Activated naive CD8-positive, alpha-beta T cell treated with anti-CD3 and anti-CD28 coated beads, Interleukin-2, amount 10 ng/mL, durations not matched to agents 7 days and 5 days (primary cell): ENCODE results near the gene EHBP1. TPM values are rescaled to one million over a fixed set of nuclear protein-coding genes. Genes with fewer than 3 reads are reported as not detected.

Source experiments
- ATAC-seq: fragments of 150-1000 bp; cut with Tn5 transposase; one replicate; pipeline ENCODE4 v1.10.0; 2021; ENCODE audit warnings: low read depth, moderate library complexity
- POLR2A ChIA-PET: fragments of 350-600 bp; sonication (Branson Sonifier 250); formaldehyde crosslinking; loops from one replicate; lab custom pipeline; 2021; ENCODE audit warnings: antibody characterized with exemption; lab: Charles Lee
- DNase-seq: peaks from one replicate; pipeline ENCODE4 v3.0.0; 2021
- H3K27ac Mint-ChIP-seq: one replicate; pipeline ENCODE4 v1.8.0; 2022; ENCODE audit warnings: mild to moderate bottlenecking, mixed read lengths
- H3K27me3 Mint-ChIP-seq: one replicate; pipeline ENCODE4 v1.8.0; 2022; ENCODE audit warnings: mild to moderate bottlenecking, moderate library complexity, mixed read lengths
- H3K36me3 Mint-ChIP-seq: one replicate; pipeline ENCODE4 v1.8.0; 2021; ENCODE audit warnings: mild to moderate bottlenecking, mixed read lengths
- H3K4me1 Mint-ChIP-seq: one replicate; pipeline ENCODE4 v1.8.0; 2021; ENCODE audit warnings: mixed read lengths
- H3K4me3 Mint-ChIP-seq: one replicate; pipeline ENCODE4 v1.8.0; 2022; ENCODE audit warnings: mild to moderate bottlenecking, moderate library complexity, mixed read lengths
- H3K9me3 Mint-ChIP-seq: one replicate; pipeline ENCODE4 v1.8.0; 2021; ENCODE audit warnings: mixed read lengths
- total RNA-seq, 2 experiments: library from RNA; stranded (reverse); gene quantifications; one replicate each; pipeline ENCODE4 v1.2.3, GENCODE V29; 2021

The EHBP1 gene
- total RNA-seq, 2 experiments from 2014 or later: 25.2 to 27.2 TPM

DNA sequence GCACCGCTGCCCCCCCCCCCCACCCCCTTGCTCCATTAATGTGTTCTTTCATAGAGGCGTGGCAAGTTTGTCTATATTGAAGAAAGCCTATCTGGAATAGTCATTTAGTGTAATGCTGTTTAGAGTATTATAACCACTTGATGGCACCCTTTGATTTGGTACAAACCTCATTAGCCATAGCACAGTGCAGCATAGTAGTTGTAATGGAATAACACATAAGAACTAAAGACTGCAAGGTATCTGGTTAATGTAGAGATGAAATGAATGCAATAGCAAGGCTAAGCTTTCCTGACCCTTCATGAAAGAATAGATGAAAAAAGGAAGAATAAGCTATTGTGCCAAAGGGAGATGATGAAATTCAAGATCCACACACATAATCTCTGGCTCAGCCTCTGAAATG lies 81.9 kb downstream of the EHBP1 start:
- no peaks in the 10 kb centered on the region for H3K27me3 Mint-ChIP-seq
- H3K27ac Mint-ChIP-seq: no peak overlapping the region
- H3K36me3 Mint-ChIP-seq: peaks cover 7% of the 10 kb centered on the region
- H3K9me3 Mint-ChIP-seq: peaks cover 7% of the 10 kb centered on the region
- POLR2A ChIA-PET: no interaction called here
- peaks cover 7% of the 10 kb centered on the region for H3K4me1 Mint-ChIP-seq
- DNase-seq (no peak), ATAC-seq (peak; percentile 70)
- no peak overlapping the region for H3K4me3 Mint-ChIP-seq

DNA sequence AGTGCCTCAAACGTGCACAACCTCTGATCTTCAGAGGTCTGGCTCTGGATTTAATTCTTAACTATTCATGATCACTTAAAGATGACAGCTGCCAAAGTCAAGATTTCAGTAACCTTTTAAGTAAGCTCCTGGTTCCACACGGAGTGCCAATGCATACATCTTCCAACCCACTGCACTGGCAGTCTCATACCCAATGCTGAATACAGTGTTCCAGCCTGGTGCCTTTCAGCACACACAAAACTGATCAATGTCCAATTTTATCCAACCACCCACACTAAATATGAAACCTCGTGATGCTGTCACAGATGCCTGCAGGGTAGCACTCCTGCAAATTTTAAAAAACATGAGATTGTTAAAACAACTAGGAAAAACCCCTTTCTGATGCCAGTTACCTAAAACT lies 84.0 kb downstream of the EHBP1 start:
- peaks cover 7% of the 10 kb centered on the region for H3K4me1 Mint-ChIP-seq
- no peak overlapping the region for H3K27ac Mint-ChIP-seq
- POLR2A ChIA-PET: no interaction called here
- no peak overlapping the region for H3K4me3 Mint-ChIP-seq
- H3K36me3 Mint-ChIP-seq: no peaks in the 10 kb centered on the region
- H3K27me3 Mint-ChIP-seq: no peaks in the 10 kb centered on the region
- DNase-seq (no peak), ATAC-seq (no peak)
- no peaks in the 10 kb centered on the region for H3K9me3 Mint-ChIP-seq

DNA sequence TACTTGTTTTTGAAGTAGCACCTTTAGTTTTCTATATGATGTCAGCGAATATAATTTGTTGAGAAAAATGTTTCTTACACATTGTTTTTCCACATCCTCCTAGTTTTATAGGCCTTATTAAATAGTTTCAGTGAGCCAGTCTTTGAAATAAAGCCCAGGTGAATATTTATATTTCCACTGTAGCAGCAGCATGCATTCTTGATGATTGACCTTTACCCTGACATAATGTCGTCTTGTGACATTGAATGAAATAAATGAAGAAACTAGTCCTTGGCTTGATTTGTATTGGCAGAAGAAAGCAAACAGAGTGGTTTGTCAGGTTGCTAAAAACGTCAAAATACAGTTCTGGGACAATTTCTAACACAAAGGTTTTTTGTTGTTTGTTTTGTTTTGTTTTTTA lies 84.4 kb downstream of the EHBP1 start:
- DNase-seq (no peak), ATAC-seq (no peak)
- H3K4me1 Mint-ChIP-seq: peaks cover 7% of the 10 kb centered on the region
- no peaks in the 10 kb centered on the region for H3K27me3 Mint-ChIP-seq
- H3K9me3 Mint-ChIP-seq: no peaks in the 10 kb centered on the region
- H3K27ac Mint-ChIP-seq: no peak overlapping the region
- no peaks in the 10 kb centered on the region for H3K36me3 Mint-ChIP-seq
- H3K4me3 Mint-ChIP-seq: no peak overlapping the region
- POLR2A ChIA-PET: no interaction called here

DNA sequence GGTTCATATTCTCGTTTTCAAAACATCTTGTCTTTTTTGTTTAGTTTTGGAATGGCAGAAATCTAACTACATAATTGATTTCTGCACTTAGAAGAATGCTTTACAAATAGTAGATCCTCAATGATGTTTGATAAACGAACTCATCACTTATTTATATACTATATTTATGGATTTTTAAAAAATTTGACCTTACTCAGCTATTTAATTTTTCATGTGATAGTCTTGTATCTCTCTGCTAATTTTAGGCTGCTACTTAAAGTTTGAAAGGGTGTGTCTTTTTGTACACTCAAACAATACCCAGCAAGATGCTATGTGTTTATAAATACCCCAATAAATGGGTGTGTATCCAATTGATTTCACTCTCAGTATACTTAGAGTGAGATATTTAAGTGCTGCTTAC lies 86.9 kb downstream of the EHBP1 start:
- no peaks in the 10 kb centered on the region for H3K36me3 Mint-ChIP-seq
- no peak overlapping the region for H3K27ac Mint-ChIP-seq
- no peaks in the 10 kb centered on the region for H3K9me3 Mint-ChIP-seq
- ATAC-seq (no peak), DNase-seq (no peak)
- no peaks in the 10 kb centered on the region for H3K27me3 Mint-ChIP-seq
- no peak overlapping the region for H3K4me3 Mint-ChIP-seq
- POLR2A ChIA-PET: no interaction called here
- no peaks in the 10 kb centered on the region for H3K4me1 Mint-ChIP-seq

DNA sequence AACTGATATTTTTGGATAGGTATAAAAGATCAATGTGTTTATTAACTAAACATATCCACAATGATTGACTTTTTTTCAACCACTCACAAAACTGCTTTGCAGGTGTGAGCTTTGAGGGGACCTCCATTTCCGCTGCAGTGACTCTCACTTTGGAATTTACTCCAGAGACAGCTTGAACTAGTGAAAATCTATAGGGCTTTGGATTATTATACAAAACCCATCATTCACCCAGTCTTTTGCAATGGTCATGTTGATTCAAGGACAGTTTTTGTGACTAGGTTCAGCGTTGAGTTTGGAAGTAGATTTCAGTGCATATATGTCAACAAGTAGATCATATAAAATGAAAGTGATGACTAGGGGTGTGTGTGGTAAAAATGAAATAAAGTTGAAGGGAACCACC lies 87.7 kb downstream of the EHBP1 start:
- ATAC-seq (no peak), DNase-seq (no peak)
- no peaks in the 10 kb centered on the region for H3K27me3 Mint-ChIP-seq
- H3K36me3 Mint-ChIP-seq: no peaks in the 10 kb centered on the region
- no peak overlapping the region for H3K27ac Mint-ChIP-seq
- POLR2A ChIA-PET: no interaction called here
- H3K4me1 Mint-ChIP-seq: no peaks in the 10 kb centered on the region
- no peak overlapping the region for H3K4me3 Mint-ChIP-seq
- H3K9me3 Mint-ChIP-seq: peaks cover 2% of the 10 kb centered on the region

DNA sequence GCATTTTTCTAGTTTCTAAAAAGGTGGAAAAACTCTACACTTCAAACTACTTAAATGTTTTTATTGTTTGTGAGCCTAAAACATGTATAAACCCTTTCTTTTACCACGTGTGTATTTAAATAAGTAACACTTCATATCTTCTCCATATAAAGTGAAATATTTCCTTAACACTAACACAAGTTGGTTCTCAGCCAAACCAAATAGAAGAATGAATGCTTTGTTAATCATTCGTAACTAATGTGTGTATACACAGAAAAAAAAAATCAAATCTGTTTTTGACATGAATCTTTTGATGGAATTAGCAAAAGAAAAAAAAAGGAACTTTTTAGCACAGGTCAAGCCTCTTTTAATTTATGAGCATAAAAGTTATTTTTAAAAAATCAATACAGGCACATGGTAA lies 89.3 kb downstream of the EHBP1 start:
- no peak overlapping the region for H3K27ac Mint-ChIP-seq
- no peak for DNase-seq
- ATAC-seq: no peak
- POLR2A ChIA-PET: no interaction called here
- no peak overlapping the region for H3K4me3 Mint-ChIP-seq
- peaks cover 2% of the 10 kb centered on the region for H3K4me1 Mint-ChIP-seq
- H3K36me3 Mint-ChIP-seq: no peaks in the 10 kb centered on the region
- no peaks in the 10 kb centered on the region for H3K27me3 Mint-ChIP-seq
- peaks cover 2% of the 10 kb centered on the region for H3K9me3 Mint-ChIP-seq

DNA sequence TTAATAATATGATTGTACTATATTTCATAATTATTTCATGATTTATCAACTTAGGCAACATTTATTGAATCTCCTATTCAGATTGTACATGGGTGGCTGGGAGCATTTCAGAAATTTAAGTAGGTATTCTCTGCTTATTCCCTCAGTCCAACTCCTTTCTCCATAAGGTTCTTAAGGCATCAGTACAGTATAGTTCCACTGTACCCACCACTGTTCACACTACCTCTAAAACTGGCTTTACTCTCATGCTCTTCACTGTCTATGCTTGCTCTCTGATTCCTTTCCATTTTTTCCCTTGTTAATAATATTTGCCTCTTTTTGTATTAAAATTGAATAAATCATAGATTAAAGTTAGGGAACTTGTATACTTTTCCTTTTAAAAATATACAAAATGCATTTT lies 89.8 kb downstream of the EHBP1 start:
- H3K4me1 Mint-ChIP-seq: peaks cover 6% of the 10 kb centered on the region
- no peak overlapping the region for H3K4me3 Mint-ChIP-seq
- no peaks in the 10 kb centered on the region for H3K27me3 Mint-ChIP-seq
- no peak overlapping the region for H3K27ac Mint-ChIP-seq
- no peak for ATAC-seq
- no peak for DNase-seq
- peaks cover 2% of the 10 kb centered on the region for H3K9me3 Mint-ChIP-seq
- H3K36me3 Mint-ChIP-seq: no peaks in the 10 kb centered on the region
- POLR2A ChIA-PET: no interaction called here

DNA sequence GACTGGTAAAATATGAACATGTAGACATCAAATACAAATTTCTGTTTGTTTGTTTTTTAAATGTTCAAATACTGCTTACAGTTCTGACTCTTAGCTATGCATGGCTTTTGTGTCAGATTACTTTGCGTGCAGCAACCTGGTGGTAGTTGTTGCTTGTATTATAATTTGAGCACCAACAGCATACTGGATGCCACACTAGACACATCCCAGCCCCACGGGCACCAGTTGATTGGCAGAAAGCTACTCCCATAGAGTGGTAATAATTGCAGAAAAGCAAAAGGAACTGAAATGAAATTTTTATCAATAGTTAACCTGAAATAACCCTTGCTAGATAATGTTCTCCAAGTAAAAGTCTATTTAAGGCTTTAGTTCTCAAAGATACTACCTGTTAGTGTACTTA lies 91.6 kb downstream of the EHBP1 start:
- DNase-seq: no peak
- Mint-ChIP-seq H3K4me3 (no peak overlapping the region), H3K27me3 (no peaks in the 10 kb centered on the region), H3K9me3 (peaks cover 2% of the 10 kb centered on the region), H3K27ac (no peak overlapping the region), H3K4me1 (peaks cover 19% of the 10 kb centered on the region), H3K36me3 (no peaks in the 10 kb centered on the region)
- no peak for ATAC-seq
- POLR2A ChIA-PET: no interaction called here

DNA sequence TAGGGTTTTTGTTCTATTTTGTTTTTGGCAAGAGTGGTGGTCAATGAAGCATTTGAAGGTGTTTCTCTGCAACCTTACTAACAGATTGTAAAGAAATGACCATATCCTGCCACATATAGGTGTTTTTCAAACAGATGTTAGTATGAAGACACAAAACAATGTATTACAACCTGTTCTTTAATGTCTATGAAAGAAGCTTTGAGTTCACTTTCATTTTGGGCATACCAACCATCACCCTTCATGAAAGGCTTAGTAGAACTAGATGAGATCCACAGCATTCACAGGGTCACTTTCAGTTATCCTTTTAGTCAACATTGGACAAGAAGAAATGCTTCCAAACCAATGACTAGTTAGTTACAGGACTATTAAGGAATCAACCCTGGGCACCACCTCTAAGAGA lies 95.1 kb downstream of the EHBP1 start:
- H3K36me3 Mint-ChIP-seq: no peaks in the 10 kb centered on the region
- H3K27me3 Mint-ChIP-seq: no peaks in the 10 kb centered on the region
- DNase-seq (no peak), ATAC-seq (peak; percentile 33)
- peaks cover 20% of the 10 kb centered on the region for H3K4me1 Mint-ChIP-seq
- H3K9me3 Mint-ChIP-seq: peaks cover 2% of the 10 kb centered on the region
- H3K27ac Mint-ChIP-seq: no peak overlapping the region
- POLR2A ChIA-PET: interaction anchor here (0.6 to 0.7 kb wide), 2 partner anchors 12 to 95 kb away, joined by 4 read pairs; partner anchors contain the start of gene EHBP1
- H3K4me3 Mint-ChIP-seq: peak overlapping the region; percentile 12

DNA sequence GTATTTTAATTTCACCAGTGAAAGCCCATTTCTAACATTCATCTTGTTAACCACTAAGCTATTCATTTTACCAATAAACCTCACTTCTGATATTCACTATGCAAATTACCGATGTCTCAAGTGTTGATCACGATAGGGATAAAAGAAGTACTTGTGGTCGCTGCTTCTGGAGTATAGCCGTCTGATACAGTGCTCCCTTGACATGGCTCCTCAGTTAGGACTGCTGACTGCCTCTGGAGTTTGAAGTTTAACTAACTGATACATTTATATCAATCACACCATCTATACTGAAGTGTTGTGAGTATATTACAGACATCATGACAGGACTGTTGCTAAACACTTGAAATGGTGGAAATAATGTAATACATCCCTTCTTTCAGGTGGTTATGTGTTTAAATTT lies 95.6 kb downstream of the EHBP1 start:
- peaks cover under 1% of the 10 kb centered on the region for H3K36me3 Mint-ChIP-seq
- DNase-seq (no peak), ATAC-seq (no peak)
- H3K4me1 Mint-ChIP-seq: peaks cover 20% of the 10 kb centered on the region
- H3K4me3 Mint-ChIP-seq: peak overlapping the region; percentile 31
- H3K27ac Mint-ChIP-seq: no peak overlapping the region
- POLR2A ChIA-PET: no interaction called here
- H3K9me3 Mint-ChIP-seq: peaks cover 2% of the 10 kb centered on the region
- no peaks in the 10 kb centered on the region for H3K27me3 Mint-ChIP-seq

DNA sequence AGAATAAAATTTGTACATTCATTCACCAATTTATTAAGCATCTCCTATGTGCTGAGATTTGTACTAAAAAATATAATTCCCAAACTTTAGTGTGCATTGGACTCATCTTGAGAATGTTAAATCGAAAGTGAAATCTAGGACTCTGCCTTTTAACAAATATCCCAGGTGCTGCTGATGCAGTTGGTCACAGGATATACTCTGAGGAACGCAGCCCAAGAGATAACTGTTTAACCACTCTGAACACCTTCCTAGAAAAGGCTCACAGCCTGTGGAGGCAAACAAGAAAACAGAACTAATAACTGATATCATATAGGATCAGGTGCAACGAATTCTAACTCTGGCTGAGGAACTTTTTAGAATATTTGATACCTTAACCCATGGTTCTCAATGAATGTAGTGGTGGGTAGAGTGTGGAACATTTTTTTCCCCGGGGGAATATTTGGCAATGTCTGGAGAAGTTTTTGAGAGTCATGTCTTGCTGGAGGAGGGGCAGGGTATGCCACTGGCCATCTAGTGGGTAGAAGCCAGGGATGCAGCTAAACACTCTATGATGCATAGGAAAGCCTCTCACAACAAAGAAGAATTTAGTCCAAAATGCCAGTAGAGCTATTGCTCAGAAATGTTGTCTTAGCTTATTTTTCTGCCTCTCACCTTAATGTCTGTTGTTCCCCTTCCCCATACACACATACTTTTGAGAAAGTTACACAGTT lies 96.5 kb downstream of the EHBP1 start:
- Mint-ChIP-seq H3K36me3 (peaks cover 3% of the 10 kb centered on the region), H3K27me3 (no peaks in the 10 kb centered on the region), H3K9me3 (peaks cover 4% of the 10 kb centered on the region), H3K27ac (peak overlapping the region; percentile 64), H3K4me3 (peak overlapping the region; percentile 72), H3K4me1 (peaks cover 20% of the 10 kb centered on the region)
- ATAC-seq: peak; percentile 78
- POLR2A ChIA-PET: no interaction called here
- DNase-seq: no peak

DNA sequence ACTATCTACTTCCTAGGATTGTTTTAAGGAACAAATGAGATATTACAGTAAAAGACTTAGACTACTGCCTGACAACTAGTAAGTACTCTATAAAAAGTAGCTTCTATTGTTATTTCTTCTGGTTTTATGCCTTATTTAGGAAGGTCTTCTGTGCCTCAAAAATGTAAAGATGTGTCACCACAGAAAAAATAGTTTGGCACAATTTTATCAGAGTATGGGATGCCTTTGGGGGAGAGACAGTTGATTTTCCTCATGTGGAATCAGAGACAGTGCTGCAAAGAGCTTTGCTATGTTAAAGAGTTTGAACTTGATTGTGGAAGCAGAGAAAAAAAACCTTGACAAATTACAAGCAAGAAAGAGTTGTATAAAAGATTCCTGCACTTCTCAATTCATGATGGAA lies 98.4 kb downstream of the EHBP1 start:
- Mint-ChIP-seq H3K4me1 (peaks cover 25% of the 10 kb centered on the region), H3K4me3 (no peak overlapping the region), H3K27me3 (no peaks in the 10 kb centered on the region), H3K27ac (no peak overlapping the region), H3K36me3 (peaks cover 14% of the 10 kb centered on the region), H3K9me3 (peaks cover 8% of the 10 kb centered on the region)
- DNase-seq: no peak
- POLR2A ChIA-PET: no interaction called here
- ATAC-seq: no peak

DNA sequence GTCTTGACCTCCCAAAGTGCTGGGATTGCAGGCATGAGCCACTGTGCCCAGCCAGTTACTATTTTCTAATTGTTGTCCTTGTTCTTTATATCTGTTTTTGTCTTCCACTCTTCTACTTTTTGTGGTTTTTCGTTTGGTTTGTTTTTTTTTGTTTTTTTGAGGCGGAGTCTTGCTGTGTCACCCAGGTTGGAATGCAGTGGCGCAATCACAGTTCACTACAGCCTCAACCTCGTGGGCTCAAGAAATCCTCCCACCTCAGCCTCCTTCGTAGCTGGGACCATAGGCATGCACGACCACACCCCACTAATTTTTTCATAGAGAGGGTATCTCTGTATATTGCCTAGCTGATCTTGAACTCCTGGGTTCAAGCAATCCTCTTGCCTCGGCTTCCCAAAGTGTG lies 100.7 kb downstream of the EHBP1 start:
- DNase-seq (no peak), ATAC-seq (no peak)
- H3K4me3 Mint-ChIP-seq: no peak overlapping the region
- no peaks in the 10 kb centered on the region for H3K27me3 Mint-ChIP-seq
- no peak overlapping the region for H3K27ac Mint-ChIP-seq
- H3K4me1 Mint-ChIP-seq: peaks cover 12% of the 10 kb centered on the region
- peaks cover 8% of the 10 kb centered on the region for H3K9me3 Mint-ChIP-seq
- POLR2A ChIA-PET: no interaction called here
- peaks cover 16% of the 10 kb centered on the region for H3K36me3 Mint-ChIP-seq

DNA sequence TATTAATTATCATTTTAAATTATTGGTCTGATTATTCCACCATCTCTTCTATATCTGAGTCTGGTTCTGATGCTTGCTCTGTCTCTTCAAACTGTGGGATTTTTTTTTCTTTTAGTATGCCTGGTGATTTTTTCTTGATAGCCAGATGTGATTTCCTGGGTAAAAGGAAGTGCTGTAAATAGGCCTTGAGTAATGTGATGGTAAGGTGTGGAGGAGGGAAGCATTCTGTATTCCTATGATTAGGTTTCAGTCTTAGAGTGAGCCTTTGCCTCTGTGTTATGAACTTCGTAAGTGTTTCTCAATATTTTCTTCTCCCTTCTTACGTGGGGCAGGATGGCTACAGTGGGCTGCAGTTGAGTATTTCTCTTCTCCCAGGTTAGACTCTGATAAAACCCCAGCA lies 103.0 kb downstream of the EHBP1 start:
- Mint-ChIP-seq H3K4me1 (peaks cover 4% of the 10 kb centered on the region), H3K9me3 (peaks cover 8% of the 10 kb centered on the region), H3K36me3 (peaks cover 18% of the 10 kb centered on the region), H3K27me3 (no peaks in the 10 kb centered on the region), H3K4me3 (no peak overlapping the region), H3K27ac (no peak overlapping the region)
- no peak for ATAC-seq
- DNase-seq: no peak
- POLR2A ChIA-PET: no interaction called here
